Esophagus squamous epithelium (tissue), 4 donors: ENCODE results near the gene CALY.

Source experiments
- CTCF ChIP-seq, 6 experiments: fragments of 450-650 bp in 4 of 6; fragments of 200-600 bp in 2 of 6; sonication (generic) in 2 of 6; IDR thresholded peaks; one replicate each; pipeline ENCODE4 v1.5.1; 2016 to 2019; ENCODE audit warnings: antibody characterized with exemption in 6 of 6, mild to moderate bottlenecking in 4 of 6, moderate library complexity in 4 of 6
- POLR2A ChIP-seq, 4 donors: fragments of 450-650 bp; IDR thresholded peaks; one replicate each; pipeline ENCODE4 v1.6.1; 2017; ENCODE audit warnings: antibody characterized with exemption in 4 of 4, mild to moderate bottlenecking in 4 of 4, moderate library complexity in 3 of 4

- TF ChIP-seq CTCF (IDR thresholded peaks at IDR 0.05) (no peak), POLR2A (IDR thresholded peaks at IDR 0.05) (no peak)
These were observed 20.4 kb downstream of the CALY start for GRCh38 chr10:133316266-133316665.
